Measurements from ENCODE around the gene PIGU.

- TF ChIP-seq CTCF (IDR thresholded peaks at IDR 0.05; ENCODE audit: low read depth, low read length, poor library complexity, severe bottlenecking), result no peak
- TF ChIP-seq EZH2phosphoT487 (IDR thresholded peaks at IDR 0.05; ENCODE audit: borderline replicate concordance, low read length), result no peak
Measured at GRCh38 chr20:34527016-34527415, 149.9 kb downstream of the PIGU start.

Data from DOHH2 (cell line).